Right cardiac atrium (tissue), 5 donors: ENCODE results near the gene ACBD7. TPM values are rescaled to one million over a fixed set of nuclear protein-coding genes. Genes with fewer than 3 reads are reported as not detected.

ENCODE experiments used
- ATAC-seq, 2 donors: fragments of 200-7000 bp; cut with Tn5 transposase; one replicate each; pipeline versions ENCODE4 v1.8.0 to v1.9.1; 2020; ENCODE audit warnings: moderate library complexity in 2 of 2, mild to moderate bottlenecking in 1 of 2
- DNase-seq, 3 donors: peaks; one replicate each; pipeline ENCODE4 v3.0.0-alpha.2; 2020
- H3K27ac ChIP-seq: one replicate; pipeline ENCODE4 v1.5.1; 2013; ENCODE audit warnings: mild to moderate bottlenecking, low read length, control low read depth, moderate library complexity
- H3K27me3 ChIP-seq: one replicate; pipeline ENCODE4 v1.6.1; 2013; ENCODE audit not compliant: control insufficient read depth, insufficient read depth
- H3K4me1 ChIP-seq: one replicate; pipeline ENCODE4 v1.6.1; 2013; ENCODE audit warnings: low read length; ENCODE audit not compliant: control insufficient read depth, insufficient read depth
- H3K4me3 ChIP-seq: one replicate; pipeline ENCODE4 v1.5.1; 2013; ENCODE audit warnings: low read length, control low read depth
- H3K9me3 ChIP-seq: one replicate; pipeline ENCODE4 v1.6.1; 2013; ENCODE audit warnings: low read length; ENCODE audit not compliant: control insufficient read depth
- WGBS: extraction: QIAGEN DNeasy Blood & Tissue Kit; methylation state at CpG from one replicate; pipeline ENCODE4 v1.1.7; 2013; 5-methylcytosine and 5-hydroxymethylcytosine counted together
- intact Hi-C, 4 donors: fragments of 100-400 bp; cut with DNase I; formaldehyde crosslinking; loops; one replicate each; pipeline versions ENCODE4 v1.11.0 to v1.14.0; 2022 to 2023
- polyA plus RNA-seq: library from polyadenylated mRNA; stranded (reverse); fragments of 200-250 nt; gene quantifications from one replicate; pipeline ENCODE4 v1.2.3, GENCODE V29; 2013
- total RNA-seq, 4 donors: library from RNA; stranded (reverse); fragmentation: NEBNext Ultra II Directional; extraction: Animal tissue kit (Norgen Biotek cat#: 25700); gene quantifications; one replicate each; pipeline ENCODE4 v1.2.1, GENCODE V29; 2021
- donor health status: healthy with polysubstance abuse.
- donor health status: DM: no; HTN: yes; CAD: no.
- donor health status: DM: no; HTN: no; CAD: no.
- donor health status: DM: no; HTN: yes; CAD: no; lungs with severe emphysema.
- donor health status: DM: yes; HTN: yes; CAD: no.

ACBD7 gene
- total and polyA plus RNA-seq, 5 donors, result not detected

DNA sequence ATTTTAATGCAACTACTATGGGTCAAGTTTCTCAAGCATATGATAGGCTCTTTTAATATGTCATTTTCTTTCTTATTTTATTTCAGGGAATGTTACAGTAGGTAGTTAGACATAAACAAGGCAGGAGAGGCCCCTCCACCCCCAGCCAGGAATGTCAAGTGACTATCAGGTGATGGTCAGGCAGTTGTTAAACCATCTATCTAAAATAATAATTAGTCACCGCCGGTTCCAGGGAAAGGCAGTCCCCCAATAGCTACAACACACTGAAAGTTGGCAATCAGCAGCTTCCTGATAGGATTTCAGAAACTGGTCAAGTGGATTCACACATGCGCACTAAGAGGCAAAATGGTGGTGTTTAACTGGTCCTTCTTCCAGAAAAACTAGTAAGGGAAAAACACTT, 35.5 kb downstream of the ACBD7 start:
- WGBS, result 85% methylated on average over 3 of the region's 3 CpGs
- intact Hi-C loops, result no loop called here
- H3K9me3 ChIP-seq, result no peaks in the 10 kb centered on the region
- H3K4me3 ChIP-seq, result no peak overlapping the region
- DNase-seq (no peak), ATAC-seq (no peak)
- H3K27ac ChIP-seq, result no peak overlapping the region
- no peaks in the 10 kb centered on the region for H3K27me3 ChIP-seq
- H3K4me1 ChIP-seq, result no peaks in the 10 kb centered on the region

DNA sequence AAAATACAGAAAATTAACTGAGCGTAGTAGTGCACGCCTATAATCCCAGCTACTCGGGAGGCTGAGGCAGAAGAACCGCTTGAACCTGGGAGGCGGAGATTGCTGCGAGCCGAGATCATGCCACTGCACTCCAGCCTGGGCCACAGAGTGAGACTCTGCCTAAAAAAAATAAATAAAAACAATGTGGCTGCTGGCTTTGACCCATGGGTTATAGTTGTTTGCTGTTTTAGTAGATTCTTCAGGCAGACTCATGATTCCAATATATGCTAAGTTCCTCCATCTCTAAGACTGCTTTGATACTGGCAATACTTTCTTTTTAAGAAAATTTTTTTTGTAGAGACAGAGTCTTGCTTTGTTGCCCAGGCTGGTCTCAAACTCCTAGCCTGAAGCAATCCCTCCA, 36.5 kb downstream of the ACBD7 start:
- H3K4me1 ChIP-seq, result no peaks in the 10 kb centered on the region
- intact Hi-C loops, result no loop called here
- no peak overlapping the region for H3K27ac ChIP-seq
- WGBS, result 89% methylated on average over 7 of the region's 7 CpGs
- no peak for ATAC-seq
- no peak for DNase-seq
- H3K27me3 ChIP-seq, result no peaks in the 10 kb centered on the region
- H3K4me3 ChIP-seq, result no peak overlapping the region
- no peaks in the 10 kb centered on the region for H3K9me3 ChIP-seq

DNA sequence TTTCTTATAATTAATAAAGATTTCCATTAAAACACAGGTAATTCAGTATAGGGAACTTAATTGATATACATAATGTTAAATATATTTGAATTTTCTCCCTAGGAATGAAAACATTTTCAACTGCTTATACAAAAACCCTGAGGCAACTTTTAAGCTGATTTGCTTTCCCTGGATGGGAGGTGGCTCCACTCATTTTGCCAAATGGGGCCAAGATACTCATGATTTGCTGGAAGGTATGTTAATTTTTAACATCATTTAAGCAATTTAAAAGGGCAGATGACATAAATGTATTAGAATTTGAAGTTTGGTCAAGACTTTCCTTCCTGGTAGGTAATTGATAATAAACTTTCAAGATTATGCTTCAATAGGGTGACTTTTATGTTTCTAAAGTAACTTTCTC, 39.0 kb downstream of the ACBD7 start:
- Histone ChIP-seq H3K9me3 (no peaks in the 10 kb centered on the region), H3K27ac (no peak overlapping the region), H3K4me1 (no peaks in the 10 kb centered on the region), H3K27me3 (no peaks in the 10 kb centered on the region), H3K4me3 (no peak overlapping the region)
- intact Hi-C loops, result no loop called here
- ATAC-seq, result no peak
- DNase-seq, result no peak

DNA sequence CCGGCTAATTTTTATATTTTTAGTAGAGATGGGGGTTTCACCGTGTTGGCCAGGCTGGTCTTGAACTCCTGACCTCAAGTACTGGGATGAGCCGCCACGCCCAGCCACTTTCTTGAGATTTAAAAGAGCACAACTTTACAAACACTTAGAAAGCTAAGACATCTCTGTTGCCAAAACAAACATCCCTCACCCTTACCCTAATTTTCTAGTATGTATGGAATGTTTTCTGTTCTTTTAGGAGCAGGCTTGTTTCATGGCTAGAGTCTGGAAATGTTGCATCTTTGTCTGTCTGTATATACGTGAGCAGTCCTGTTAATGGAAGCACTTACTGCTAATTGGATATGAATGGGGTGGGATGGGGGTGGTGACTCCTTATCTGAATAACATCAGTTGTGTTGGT, 42.0 kb downstream of the ACBD7 start:
- no peak for ATAC-seq
- no peak for DNase-seq
- Histone ChIP-seq H3K4me1 (no peaks in the 10 kb centered on the region), H3K27ac (no peak overlapping the region), H3K27me3 (no peaks in the 10 kb centered on the region), H3K4me3 (no peak overlapping the region), H3K9me3 (no peaks in the 10 kb centered on the region)
- WGBS, result 46% methylated on average over 5 of the region's 5 CpGs
- intact Hi-C loops, result no loop called here

DNA sequence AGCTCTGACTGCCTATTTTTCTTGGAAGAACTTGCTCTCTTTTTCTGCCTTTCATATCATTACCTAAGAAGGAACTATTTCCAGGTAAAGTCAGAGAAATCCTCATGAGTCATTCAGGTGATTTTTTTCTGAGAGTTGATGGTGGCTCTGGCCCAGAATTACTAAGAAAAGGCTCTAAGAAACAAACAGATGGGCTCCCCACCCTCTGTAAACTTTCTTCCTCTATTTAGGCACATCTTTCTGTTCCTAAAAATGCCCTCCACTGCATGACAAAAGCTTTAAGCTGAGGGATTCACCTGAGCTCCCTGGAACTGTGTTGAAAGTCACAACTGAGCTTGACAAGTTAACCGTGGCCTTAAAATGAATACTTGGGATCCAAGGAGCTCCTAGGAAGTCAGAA, 43.2 kb downstream of the ACBD7 start:
- H3K9me3 ChIP-seq, result no peaks in the 10 kb centered on the region
- intact Hi-C loops, result no loop called here
- no peak overlapping the region for H3K4me3 ChIP-seq
- H3K27me3 ChIP-seq, result no peaks in the 10 kb centered on the region
- no peak overlapping the region for H3K27ac ChIP-seq
- DNase-seq (no peak), ATAC-seq (no peak)
- 73% methylated on average over 1 of the region's 1 CpG for WGBS
- no peaks in the 10 kb centered on the region for H3K4me1 ChIP-seq

DNA sequence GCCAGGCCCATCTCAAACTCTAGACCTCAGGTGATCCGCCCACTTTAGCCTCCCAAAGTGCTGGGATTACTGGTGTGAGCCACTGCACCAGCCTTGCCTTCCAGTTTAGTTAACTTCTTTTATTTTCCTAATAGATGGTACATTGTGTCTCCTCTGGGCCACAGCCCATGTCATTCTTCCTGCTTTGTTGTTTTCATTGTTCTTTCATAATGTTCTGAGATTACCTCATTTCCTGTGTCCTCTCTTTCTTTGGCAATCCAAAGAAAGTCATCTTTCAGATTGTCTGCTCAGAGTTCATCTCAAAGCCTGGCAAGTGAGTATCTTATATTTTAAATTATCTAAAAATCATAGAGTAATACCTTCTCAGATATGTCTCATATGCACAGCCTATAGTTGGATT, 44.9 kb downstream of the ACBD7 start, which contains the start of gene OLAH:
TSS of gene OLAH (plus strand) at position 270 of the 400 bp plus-strand sequence. CDS start 3,346 bp downstream, outside the sequence.
- intact Hi-C loops, result no loop called here
- H3K27me3 ChIP-seq, result no peaks in the 10 kb centered on the region
- no peak within 1 kb of the TSS for H3K4me3 ChIP-seq
- WGBS, result 93% methylated on average over 1 of the region's 1 CpG
- no peak within 1 kb of the TSS for H3K27ac ChIP-seq
- H3K9me3 ChIP-seq, result no peaks in the 10 kb centered on the region
- H3K4me1 ChIP-seq, result no peaks in the 10 kb centered on the region
- ATAC-seq, result no peak
- no peak for DNase-seq

DNA sequence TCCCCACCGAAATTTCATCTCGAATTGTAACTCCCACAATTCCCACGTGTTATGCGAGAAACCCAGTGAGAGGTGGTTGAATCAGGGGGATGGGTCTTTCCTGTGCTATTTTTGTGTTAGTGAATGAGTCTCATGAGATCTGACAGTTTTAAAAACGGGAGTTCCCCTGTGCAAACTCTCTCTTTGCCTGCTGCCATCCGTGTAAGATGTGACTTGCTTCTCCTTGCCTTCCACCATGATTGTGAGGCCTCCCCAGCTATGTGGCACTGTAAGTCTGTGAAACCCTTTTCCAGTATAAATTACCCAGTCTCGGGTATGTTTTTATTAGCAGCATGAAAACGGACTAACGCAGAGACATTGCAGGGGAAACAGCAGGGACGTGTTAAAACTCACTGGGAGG, 50.2 kb downstream of the ACBD7 start:
- no peak for DNase-seq
- no peak for ATAC-seq
- H3K9me3 ChIP-seq, result no peaks in the 10 kb centered on the region
- no peak overlapping the region for H3K4me3 ChIP-seq
- no peaks in the 10 kb centered on the region for H3K27me3 ChIP-seq
- intact Hi-C loops, result no loop called here
- no peaks in the 10 kb centered on the region for H3K4me1 ChIP-seq
- H3K27ac ChIP-seq, result no peak overlapping the region
- WGBS, result 79% methylated on average over 10 of the region's 10 CpGs

DNA sequence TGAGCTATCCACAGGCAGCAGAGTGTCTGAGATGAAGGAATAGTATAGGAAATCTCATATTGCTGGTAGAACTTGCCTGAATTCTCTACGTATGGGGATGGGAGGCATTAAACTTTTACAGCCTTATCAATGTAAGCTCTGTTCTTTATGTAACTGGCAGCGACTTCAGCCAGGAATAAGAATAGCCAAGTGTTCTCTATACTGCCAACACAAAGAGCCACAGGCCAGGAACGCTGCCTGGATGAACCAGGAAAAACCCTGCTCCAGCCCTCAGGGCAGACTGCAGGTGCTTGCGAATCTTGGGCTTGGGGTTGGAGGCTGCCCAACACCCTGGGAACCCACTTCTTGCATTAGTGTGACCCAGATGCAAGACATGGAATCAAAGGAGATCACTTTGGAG, 50.9 kb downstream of the ACBD7 start:
- ATAC-seq (no peak), DNase-seq (no peak)
- H3K27me3 ChIP-seq, result no peaks in the 10 kb centered on the region
- H3K4me1 ChIP-seq, result no peaks in the 10 kb centered on the region
- 77% methylated on average over 4 of the region's 4 CpGs for whole genome bisulfite sequencing
- no peak overlapping the region for H3K4me3 ChIP-seq
- H3K27ac ChIP-seq, result no peak overlapping the region
- H3K9me3 ChIP-seq, result no peaks in the 10 kb centered on the region
- intact Hi-C loops, result no loop called here

DNA sequence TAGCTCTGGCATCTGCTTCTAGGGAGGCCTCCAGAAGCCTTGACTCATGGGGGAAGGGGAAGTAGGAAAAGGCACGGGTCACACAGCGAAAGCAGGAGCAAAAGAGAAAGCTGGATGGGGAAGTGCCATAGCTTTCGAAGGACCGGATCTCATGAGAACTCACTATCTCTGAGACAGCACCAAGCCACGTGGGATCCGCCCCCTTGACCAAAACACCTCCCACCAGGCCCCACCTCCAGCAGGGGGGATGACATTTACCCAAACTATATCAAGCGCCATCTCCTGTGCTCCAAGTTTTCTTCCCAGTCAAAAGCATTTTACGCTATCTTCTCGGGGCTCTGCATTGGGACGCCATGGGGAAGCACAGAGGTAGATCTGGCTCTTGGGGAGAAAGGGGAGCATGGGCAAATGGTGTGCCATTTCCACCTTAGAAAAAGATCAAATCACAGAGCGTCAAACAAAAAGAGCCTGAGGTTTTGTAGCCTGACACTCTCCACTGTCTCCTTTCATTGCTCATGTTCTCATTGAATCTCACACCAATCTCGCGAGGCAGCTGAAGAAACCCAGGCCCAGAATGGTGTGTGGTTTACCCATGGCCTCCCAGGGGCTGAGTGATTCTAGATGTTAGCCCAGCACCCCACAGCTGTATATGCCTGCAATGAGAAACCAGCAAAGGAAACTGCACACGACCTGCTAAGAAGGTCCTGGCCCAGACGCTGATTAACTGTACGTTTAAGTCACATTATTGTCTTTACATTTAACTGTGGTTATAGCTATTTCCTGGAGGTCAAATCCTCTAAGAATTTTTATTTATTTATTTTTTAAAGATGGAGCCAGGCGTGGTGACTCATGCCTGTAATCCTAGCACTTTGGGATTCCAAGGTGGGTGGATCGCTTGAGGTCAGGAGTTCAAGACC, 52.9 kb downstream of the ACBD7 start:
- Histone ChIP-seq H3K9me3 (no peaks in the 10 kb centered on the region), H3K27ac (no peak overlapping the region), H3K4me3 (no peak overlapping the region), H3K27me3 (no peaks in the 10 kb centered on the region), H3K4me1 (no peaks in the 10 kb centered on the region)
- WGBS, result 62% methylated on average over 18 of the region's 18 CpGs
- ATAC-seq (peak; percentile 51 to 55), DNase-seq (peak in 2 of 3 donors; percentile 12 to 69)
- intact Hi-C loops, result no loop called here

DNA sequence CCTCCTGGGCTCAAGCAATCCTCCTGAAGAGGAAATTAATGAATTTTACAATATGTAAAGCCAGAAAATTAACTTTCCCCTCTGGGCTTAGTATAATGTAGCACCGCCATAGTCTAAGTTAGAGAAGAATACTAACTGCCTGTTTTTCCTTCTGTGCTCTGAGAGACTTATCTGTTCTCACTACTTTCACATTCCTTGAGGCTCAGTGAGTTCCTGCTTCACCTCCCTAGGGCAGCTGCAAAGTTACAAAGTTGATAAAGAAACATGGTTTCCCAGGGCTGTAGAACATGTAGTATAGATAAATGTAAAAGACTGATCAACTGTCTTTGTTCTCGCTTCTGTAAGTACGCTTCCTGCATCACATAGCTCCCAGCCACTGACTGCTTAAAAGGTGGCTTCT, 60.8 kb downstream of the ACBD7 start:
- ATAC-seq, result no peak
- DNase-seq, result no peak
- WGBS, result 41% methylated on average over 3 of the region's 3 CpGs
- Histone ChIP-seq H3K9me3 (no peaks in the 10 kb centered on the region), H3K27me3 (no peaks in the 10 kb centered on the region), H3K27ac (no peak overlapping the region), H3K4me3 (no peak overlapping the region), H3K4me1 (no peaks in the 10 kb centered on the region)
- intact Hi-C loops, result no loop called here
